HG03354 (cell line): ENCODE results near the gene IMMP2L.
"Not testable (repeated sequence)": the region's sequence is repeated elsewhere in the genome, so short reads cannot be mapped to it uniquely, and the experiment has no call there.

Source experiments
- ATAC-seq: cut with Tn5 transposase; IDR thresholded peaks from one replicate; pipeline ENCODE4 v1.9.1; 2021; ENCODE audit warnings: mild to moderate bottlenecking; ENCODE audit not compliant: unreplicated experiment, poor library complexity, severe bottlenecking

IMMP2L gene

GRCh38 chr7:111249807-111250206 lies 312.5 kb downstream of the IMMP2L start:
- not testable (repeated sequence) for ATAC-seq

DNA sequence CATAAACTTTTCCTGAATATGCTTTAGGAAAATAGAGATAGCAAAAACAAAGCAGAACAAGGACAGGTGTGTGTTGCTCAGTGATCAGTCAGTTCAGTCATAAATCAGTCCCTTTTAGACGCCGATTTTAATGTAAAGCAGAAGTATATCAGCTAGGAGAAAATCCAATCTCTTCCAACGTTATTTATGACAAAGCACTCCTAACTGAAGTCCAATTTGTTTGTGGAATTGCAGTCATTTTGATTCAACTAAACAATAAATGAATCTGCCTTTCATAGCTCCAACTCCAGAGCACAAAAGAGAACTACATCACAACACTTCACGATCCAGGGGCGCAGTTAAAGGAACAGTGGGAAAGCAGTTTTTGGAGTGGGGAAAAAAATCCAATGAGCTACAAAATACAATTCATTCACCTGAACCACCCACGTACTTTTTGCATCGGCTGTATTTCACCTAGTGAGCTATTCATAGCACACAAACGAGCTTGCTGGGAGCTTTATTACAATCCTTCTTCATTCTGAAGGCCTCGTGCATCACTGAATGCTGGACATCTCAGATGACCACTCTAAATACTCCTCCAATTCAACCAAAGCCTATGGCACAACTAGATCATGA lies 320.0 kb downstream of the IMMP2L start:
- ATAC-seq: no peak

GRCh38 chr7:111240371-111240770 lies 321.9 kb downstream of the IMMP2L start:
- peak; percentile 95 for ATAC-seq

- no peak for ATAC-seq
Observed at GRCh38 chr7:111239437-111239836, 322.9 kb downstream of the IMMP2L start.

GRCh38 chr7:111238886-111239285 lies 323.4 kb downstream of the IMMP2L start:
- ATAC-seq: no peak

- ATAC-seq: no peak
Observed at GRCh38 chr7:111235709-111236108, 326.6 kb downstream of the IMMP2L start.

- ATAC-seq: peak; percentile 95
Observed at GRCh38 chr7:111232249-111233084, 329.8 kb downstream of the IMMP2L start.

GRCh38 chr7:111229916-111230315 lies 332.4 kb downstream of the IMMP2L start:
- ATAC-seq: no peak

DNA sequence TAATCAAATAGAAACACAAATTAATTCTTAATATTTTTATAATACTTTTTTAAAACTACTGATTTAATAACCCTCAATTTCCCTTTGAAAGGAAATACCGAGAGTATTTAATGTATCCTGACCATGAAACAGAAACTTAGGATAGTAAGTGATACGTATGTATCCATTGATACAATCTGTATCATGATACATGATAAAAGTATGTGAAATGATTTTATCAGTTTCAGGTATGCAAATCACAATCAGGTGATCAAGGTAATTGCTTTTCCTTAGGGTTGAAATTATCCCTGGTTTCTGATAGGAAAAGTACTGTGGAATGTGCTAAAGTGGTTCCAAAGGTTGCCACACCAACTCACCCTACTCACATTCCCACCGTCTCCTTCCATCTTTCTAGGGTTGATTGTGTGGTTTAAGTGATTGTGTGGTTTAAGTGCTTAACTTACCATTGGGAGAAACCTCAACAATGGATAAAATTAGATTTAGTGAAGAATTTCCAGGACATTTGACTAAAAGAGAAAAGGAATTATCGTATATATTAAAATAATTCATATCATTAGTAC lies 333.0 kb downstream of the IMMP2L start:
- no peak for ATAC-seq

DNA sequence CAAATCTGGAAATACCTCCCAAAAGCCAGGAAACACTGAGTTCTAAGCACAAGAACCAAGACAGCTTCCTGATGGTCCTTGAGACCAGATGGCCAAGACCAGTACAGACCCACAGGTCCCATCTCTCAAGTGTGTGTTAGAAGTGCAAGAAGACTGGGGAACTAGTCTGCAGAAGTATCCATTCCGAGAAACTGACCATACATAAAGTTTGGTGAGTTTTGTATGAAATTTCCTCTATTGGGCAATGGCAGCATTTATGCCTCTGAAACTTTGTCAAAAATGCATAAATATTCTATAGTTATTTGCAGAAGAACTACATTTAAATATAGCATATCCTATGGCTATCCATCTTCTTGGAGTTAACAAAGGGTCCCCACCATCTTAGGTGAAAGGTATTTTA lies 333.9 kb downstream of the IMMP2L start:
- ATAC-seq: no peak

- no peak for ATAC-seq
Observed at GRCh38 chr7:111226800-111227199, 335.5 kb downstream of the IMMP2L start.

DNA sequence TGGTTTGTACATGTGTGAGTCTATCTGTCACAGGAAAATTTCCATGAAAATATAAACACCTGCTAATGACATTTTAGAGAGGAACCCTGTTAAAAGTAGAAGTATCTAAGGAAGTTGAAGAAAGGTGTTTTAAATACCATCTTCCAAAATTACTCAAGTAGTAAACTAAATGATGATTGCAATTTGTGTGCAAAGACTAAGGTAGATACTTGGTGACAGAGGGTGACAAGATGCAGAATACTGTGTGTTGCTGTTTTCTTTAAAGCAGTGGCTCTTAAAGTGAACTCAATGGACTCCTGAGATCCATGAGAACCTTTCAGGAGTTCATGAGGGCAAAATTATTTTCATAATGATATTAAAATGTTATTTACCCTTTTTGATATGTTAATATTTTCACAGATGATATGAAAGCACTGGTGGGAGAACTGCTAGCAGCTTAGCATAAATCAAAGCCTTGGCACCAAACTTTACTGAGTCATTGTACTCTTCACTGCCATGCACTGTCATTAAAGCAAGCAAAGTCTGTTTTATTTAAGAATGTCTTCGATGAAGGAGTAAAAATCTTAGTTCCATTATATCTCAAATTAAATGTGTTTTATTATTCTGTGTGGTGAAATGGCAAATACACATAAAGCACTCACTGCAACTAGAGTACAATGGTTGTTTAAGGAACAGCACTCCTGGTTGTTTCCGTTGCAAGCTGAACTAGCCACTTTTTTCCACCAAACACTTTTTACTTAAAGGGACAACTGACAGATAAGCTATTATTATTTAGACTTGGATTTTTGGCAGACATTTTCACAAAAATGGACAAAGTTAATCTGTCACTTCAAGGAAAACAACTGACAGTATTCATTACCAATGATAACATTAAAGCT lies 337.7 kb downstream of the IMMP2L start:
- no peak for ATAC-seq

- ATAC-seq: peak; percentile 71
Observed at GRCh38 chr7:111223802-111224253, 338.5 kb downstream of the IMMP2L start.

DNA sequence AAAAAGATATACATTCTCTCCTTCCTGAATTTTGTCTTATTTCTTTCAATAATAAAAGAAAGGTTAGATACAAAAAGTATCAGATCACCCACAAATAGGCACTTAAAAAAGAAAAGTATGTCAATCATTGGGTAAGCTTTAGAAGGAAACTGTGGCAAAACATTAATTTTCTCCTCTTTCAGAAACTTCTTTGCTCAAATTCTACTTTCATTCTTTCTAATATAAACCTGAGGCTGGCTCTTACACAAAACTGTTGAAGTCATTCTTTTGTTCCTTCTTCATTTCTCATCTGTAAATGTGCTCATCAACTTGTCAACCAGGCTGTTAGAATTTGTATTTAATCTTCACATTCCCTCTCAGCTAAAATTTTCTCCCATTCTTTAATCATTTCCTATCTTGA lies 346.7 kb downstream of the IMMP2L start:
- ATAC-seq: peak; percentile 70

GRCh38 chr7:111212857-111213523 lies 349.3 kb downstream of the IMMP2L start:
- no peak for ATAC-seq

DNA sequence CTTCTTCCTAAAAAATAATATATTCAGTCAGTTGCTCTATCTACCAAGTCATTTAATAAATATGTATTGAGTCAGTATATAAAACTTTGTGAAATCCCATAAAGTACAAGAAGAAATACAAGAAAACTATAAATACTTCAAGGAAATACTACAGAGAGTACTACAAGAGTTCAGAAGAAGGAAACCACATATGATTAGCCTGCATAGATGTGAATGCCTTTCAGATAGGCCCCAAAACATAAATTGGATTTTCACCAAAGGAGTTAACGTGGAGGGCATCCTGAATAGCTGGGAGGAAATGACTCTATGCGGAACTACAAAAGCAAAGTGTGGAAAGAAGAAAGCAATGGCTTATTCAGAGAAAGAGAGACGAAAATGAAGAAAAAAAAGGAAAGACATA lies 351.3 kb downstream of the IMMP2L start:
- no peak for ATAC-seq

DNA sequence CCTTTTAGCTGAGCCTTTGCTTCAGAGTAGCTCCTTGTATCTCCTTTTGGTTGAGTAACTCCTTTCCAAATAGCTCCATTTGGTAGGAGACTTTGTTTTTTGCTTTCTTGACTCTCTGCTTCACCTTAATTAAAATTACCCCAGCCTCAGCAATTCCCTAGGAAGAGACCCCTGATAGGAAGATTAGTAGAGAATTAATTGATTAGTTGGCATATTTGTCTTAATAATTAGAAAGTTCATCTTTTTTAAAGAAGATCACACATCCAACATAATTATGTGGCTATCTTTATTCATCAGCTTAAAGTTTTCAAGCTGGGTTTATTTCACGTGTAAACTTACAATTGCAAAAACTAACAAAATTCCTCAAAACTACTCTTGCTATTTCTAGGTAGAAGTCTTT lies 352.2 kb downstream of the IMMP2L start:
- ATAC-seq: no peak

DNA sequence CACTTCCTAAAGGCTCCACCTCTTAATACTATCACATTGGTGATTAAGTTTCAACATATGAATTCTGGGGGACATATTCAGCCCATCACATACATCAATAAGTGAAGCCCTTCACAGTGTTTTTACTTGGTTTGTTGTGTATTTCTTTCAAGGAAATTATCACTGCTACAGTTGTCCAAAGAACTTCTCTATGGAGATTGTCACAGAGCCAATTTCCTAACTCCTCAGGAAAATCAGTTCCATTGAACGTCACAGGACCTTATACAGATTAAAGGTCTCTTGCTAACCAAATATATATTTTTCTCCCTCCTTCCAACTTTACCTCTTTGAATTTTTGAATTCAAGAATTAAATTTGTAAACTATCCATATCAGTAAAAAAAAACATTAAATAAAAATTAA lies 357.0 kb downstream of the IMMP2L start:
- ATAC-seq: no peak

DNA sequence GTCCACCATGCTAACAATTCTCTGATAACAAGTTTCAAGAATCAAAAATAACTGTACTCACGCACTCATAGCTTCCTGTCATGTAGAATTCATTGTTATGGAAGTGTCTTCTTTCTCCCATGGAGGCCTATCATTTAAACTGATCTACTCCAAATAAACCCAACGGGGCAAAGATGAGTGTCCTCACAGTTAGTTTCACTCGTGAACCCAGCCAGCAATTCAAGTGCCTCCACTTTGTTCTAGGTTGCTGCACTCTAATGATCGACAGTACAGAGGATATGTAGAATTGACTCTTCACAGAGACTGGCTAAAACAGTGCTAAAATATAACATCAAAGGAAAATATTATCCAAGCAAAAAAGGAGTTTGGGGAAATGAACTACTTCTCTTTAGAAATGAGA lies 360.0 kb downstream of the IMMP2L start:
- ATAC-seq: no peak

DNA sequence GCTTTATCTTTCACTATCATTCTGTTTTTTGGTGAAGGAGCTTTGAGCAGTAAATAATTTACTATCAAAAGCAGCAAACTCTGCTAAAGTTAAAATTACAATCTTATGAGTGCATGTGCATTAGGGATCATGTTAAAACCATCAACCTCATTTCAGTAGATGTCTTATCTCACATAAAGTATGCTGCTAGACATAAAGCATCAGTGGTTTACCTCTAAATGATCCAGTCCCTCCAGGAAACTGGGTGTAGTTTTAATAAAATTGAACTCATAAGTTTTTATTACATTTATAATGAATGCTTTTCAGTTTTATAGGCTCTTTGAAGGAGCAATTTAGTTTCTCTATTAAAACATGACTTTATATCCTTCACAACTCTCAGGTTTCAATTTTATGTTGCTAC lies 362.6 kb downstream of the IMMP2L start:
- no peak for ATAC-seq
